Fibroblast of villous mesenchyme (primary cell): ENCODE data around the gene LAPTM5. TPM values are rescaled to one million over a fixed set of nuclear protein-coding genes. Genes with fewer than 3 reads are reported as not detected.

Experiments used
- DNase-seq: peaks from one replicate; pipeline ENCODE4 v3.0.0-alpha.2; 2010; ENCODE audit warnings: low read depth
- H3K4me3 ChIP-seq: 2 replicates; pipeline ENCODE4 v1.5.1; 2011; ENCODE audit warnings: low read depth, mild to moderate bottlenecking, low read length
- CTCF ChIP-seq: IDR thresholded peaks from 2 replicates; pipeline ENCODE4 v1.5.1; 2012; ENCODE audit warnings: low read depth, mild to moderate bottlenecking, low read length; ENCODE audit not compliant: insufficient read depth
- total RNA-seq: library from RNA; depleted of rRNA; stranded (reverse); fragments of >200 nt; gene quantifications from 2 replicates; pipeline ENCODE4 v1.2.3, GENCODE V29; 2012

Gene LAPTM5
- total RNA-seq, 1 donor: not detected

GRCh38 chr1:30728340-30728739, 29.2 kb downstream of the LAPTM5 start:
- no peak for DNase-seq
- TF ChIP-seq CTCF: no peak
- no peak overlapping the region for H3K4me3 ChIP-seq

GRCh38 chr1:30727824-30728223, 29.8 kb downstream of the LAPTM5 start:
- peak; percentile 20 for DNase-seq
- no peak overlapping the region for H3K4me3 ChIP-seq
- no peak for TF ChIP-seq CTCF

GRCh38 chr1:30726773-30727684, 30.5 kb downstream of the LAPTM5 start:
- no peak for DNase-seq
- no peak for TF ChIP-seq CTCF
- H3K4me3 ChIP-seq: no peak overlapping the region

GRCh38 chr1:30726236-30726635, 31.3 kb downstream of the LAPTM5 start:
- TF ChIP-seq CTCF: no peak

GRCh38 chr1:30725450-30726095, 32.0 kb downstream of the LAPTM5 start:
- no peak for DNase-seq
- H3K4me3 ChIP-seq: no peak overlapping the region
- TF ChIP-seq CTCF: no peak

More at GRCh38 chr1:30726236-30726635, 31.3 kb downstream of the LAPTM5 start:
- no peak for DNase-seq
- H3K4me3 ChIP-seq: no peak overlapping the region

- no peak overlapping the region for H3K4me3 ChIP-seq
- no peak for DNase-seq
- TF ChIP-seq CTCF: no peak
Observed at GRCh38 chr1:30724655-30725421, 32.7 kb downstream of the LAPTM5 start.
